ENCODE data around the gene PRKCH.

GRCh38 chr14:61596990-61597389 is 275.6 kb downstream of the PRKCH start:
- TF ChIP-seq, protein P1, sequence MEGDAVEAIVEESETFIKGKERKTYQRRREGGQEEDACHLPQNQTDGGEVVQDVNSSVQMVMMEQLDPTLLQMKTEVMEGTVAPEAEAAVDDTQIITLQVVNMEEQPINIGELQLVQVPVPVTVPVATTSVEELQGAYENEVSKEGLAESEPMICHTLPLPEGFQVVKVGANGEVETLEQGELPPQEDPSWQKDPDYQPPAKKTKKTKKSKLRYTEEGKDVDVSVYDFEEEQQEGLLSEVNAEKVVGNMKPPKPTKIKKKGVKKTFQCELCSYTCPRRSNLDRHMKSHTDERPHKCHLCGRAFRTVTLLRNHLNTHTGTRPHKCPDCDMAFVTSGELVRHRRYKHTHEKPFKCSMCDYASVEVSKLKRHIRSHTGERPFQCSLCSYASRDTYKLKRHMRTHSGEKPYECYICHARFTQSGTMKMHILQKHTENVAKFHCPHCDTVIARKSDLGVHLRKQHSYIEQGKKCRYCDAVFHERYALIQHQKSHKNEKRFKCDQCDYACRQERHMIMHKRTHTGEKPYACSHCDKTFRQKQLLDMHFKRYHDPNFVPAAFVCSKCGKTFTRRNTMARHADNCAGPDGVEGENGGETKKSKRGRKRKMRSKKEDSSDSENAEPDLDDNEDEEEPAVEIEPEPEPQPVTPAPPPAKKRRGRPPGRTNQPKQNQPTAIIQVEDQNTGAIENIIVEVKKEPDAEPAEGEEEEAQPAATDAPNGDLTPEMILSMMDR (IDR thresholded peaks at IDR 0.05; ENCODE audit: insufficient read depth, low read length) = no peak
- no peak for TF ChIP-seq GABPA (IDR thresholded peaks at IDR 0.05; ENCODE audit: low read depth)
